ENCODE data around the gene FAM47C.
"Not testable (repeated sequence)": the region's sequence is repeated elsewhere in the genome, so short reads cannot be mapped to it uniquely, and the experiment has no call there.

The FAM47C gene

DNA sequence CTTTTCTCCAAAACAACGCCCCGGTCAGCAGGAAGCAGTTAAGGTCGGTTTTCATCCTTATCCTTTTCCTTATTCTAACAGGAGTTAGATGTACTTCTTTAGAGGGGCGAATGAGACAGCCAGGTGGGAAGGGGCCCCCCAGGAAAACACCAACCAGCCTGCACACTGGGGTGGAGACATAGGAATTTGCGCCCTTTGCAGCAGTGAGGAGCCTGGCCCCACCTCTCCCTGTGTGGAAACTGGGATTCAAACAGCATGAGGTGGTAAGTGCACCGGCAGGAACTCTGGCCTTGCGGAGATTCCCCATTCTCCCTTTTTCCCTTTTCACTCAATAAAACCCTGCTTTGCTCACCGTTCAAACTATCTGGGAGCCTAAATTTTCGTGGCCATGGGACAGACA, 8.0 kb upstream of the FAM47C start:
- no peaks in the 10 kb centered on the region for H3K4me1 ChIP-seq (ENCODE audit: insufficient read depth, low read length, poor library complexity, severe bottlenecking)
- no peaks in the 10 kb centered on the region for H3K9me2 ChIP-seq (replicated peaks; ENCODE audit: low read depth, low read length)
- no peak overlapping the region for H3K4me3 ChIP-seq (ENCODE audit: low read length, poor library complexity, severe bottlenecking)
- TF ChIP-seq CTCF (conservative IDR thresholded peaks at IDR 0.05; ENCODE audit: low read length) = no peak
- no peak for TF ChIP-seq EZH2phosphoT487 (IDR thresholded peaks at IDR 0.05; ENCODE audit: borderline replicate concordance)
- no peaks in the 10 kb centered on the region for H3F3A ChIP-seq (ENCODE audit: low read depth)
- H3K9me3 ChIP-seq (ENCODE audit: insufficient read depth, low read depth, low read length) = no peaks in the 10 kb centered on the region
- H3K36me3 ChIP-seq (ENCODE audit: insufficient read depth, low read length) = no peaks in the 10 kb centered on the region
- no peaks in the 10 kb centered on the region for H4K20me1 ChIP-seq (ENCODE audit: insufficient read depth, low read length, poor library complexity, severe bottlenecking)
- no peaks in the 10 kb centered on the region for H3K27me3 ChIP-seq (ENCODE audit: insufficient read depth, low read length, poor library complexity, severe bottlenecking)
- no peak overlapping the region for H3K4me2 ChIP-seq (ENCODE audit: low read depth, low read length, poor library complexity, severe bottlenecking)
- H2AFZ ChIP-seq (ENCODE audit: low read length) = no peak overlapping the region
- no peak overlapping the region for H3K9ac ChIP-seq (ENCODE audit: low read depth, low read length, poor library complexity, severe bottlenecking)
- no peaks in the 10 kb centered on the region for H3K79me2 ChIP-seq (ENCODE audit: insufficient read depth, low read length)

- no peak for TF ChIP-seq CTCF (conservative IDR thresholded peaks at IDR 0.05; ENCODE audit: low read length)
- no peak for TF ChIP-seq EZH2phosphoT487 (IDR thresholded peaks at IDR 0.05; ENCODE audit: borderline replicate concordance)
- Histone ChIP-seq H3K4me1 (ENCODE audit: insufficient read depth, low read length, poor library complexity, severe bottlenecking) (no peaks in the 10 kb centered on the region), H3K9ac (ENCODE audit: low read depth, low read length, poor library complexity, severe bottlenecking) (no peak overlapping the region), H3K9me3 (ENCODE audit: insufficient read depth, low read depth, low read length) (no peaks in the 10 kb centered on the region), H3K9me2 (replicated peaks; ENCODE audit: low read depth, low read length) (no peaks in the 10 kb centered on the region), H3K4me3 (ENCODE audit: low read length, poor library complexity, severe bottlenecking) (no peak overlapping the region), H3K79me2 (ENCODE audit: insufficient read depth, low read length) (no peaks in the 10 kb centered on the region), H3K4me2 (ENCODE audit: low read depth, low read length, poor library complexity, severe bottlenecking) (no peak overlapping the region), H3K36me3 (ENCODE audit: insufficient read depth, low read length) (no peaks in the 10 kb centered on the region), H3F3A (ENCODE audit: low read depth) (no peaks in the 10 kb centered on the region), H4K20me1 (ENCODE audit: insufficient read depth, low read length, poor library complexity, severe bottlenecking) (no peaks in the 10 kb centered on the region), H2AFZ (ENCODE audit: low read length) (no peak overlapping the region), H3K27me3 (ENCODE audit: insufficient read depth, low read length, poor library complexity, severe bottlenecking) (no peaks in the 10 kb centered on the region)
These were observed 2.3 kb downstream of the FAM47C start for GRCh38 chrX:37010496-37010895.

- H3K79me2 ChIP-seq (ENCODE audit: insufficient read depth, low read length); H3K4me1 ChIP-seq (ENCODE audit: insufficient read depth, low read length, poor library complexity, severe bottlenecking); H2AFZ ChIP-seq (ENCODE audit: low read length); H3K9ac ChIP-seq (ENCODE audit: low read depth, low read length, poor library complexity, severe bottlenecking); H3K4me3 ChIP-seq (ENCODE audit: low read length, poor library complexity, severe bottlenecking); H4K20me1 ChIP-seq (ENCODE audit: insufficient read depth, low read length, poor library complexity, severe bottlenecking); H3K9me2 ChIP-seq (replicated peaks; ENCODE audit: low read depth, low read length); H3K27me3 ChIP-seq (ENCODE audit: insufficient read depth, low read length, poor library complexity, severe bottlenecking); H3K36me3 ChIP-seq (ENCODE audit: insufficient read depth, low read length); H3K9me3 ChIP-seq (ENCODE audit: insufficient read depth, low read depth, low read length); H3F3A ChIP-seq (ENCODE audit: low read depth); H3K4me2 ChIP-seq (ENCODE audit: low read depth, low read length, poor library complexity, severe bottlenecking): not testable (repeated sequence)
These were observed 26.1 kb downstream of the FAM47C start for GRCh38 chrX:37034260-37034659.

GRCh38 chrX:37036674-37037220, 28.6 kb downstream of the FAM47C start:
- not testable (repeated sequence) for H3K9ac ChIP-seq (ENCODE audit: low read depth, low read length, poor library complexity, severe bottlenecking)

DNA sequence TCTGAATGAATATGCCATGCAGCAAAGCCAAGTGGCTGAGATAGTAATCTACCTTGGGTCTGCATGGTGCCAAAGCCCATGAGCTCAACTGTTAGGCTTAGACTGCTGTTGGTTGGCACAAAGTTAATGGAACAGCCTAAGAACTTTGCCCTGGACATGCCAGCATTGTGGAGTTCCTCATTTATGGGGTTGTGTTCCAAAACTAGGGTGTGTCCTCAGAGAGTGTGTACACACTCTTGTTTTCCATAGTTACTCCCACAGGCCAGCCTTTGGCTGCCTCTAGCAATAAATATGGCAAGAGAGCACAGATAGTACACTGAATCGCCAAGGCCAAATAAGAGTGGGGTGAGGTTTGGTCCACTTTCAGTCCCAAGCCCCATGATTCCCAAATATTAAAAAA, 30.6 kb downstream of the FAM47C start:
- H3K4me2 ChIP-seq (ENCODE audit: low read depth, low read length, poor library complexity, severe bottlenecking); H3K9me3 ChIP-seq (ENCODE audit: insufficient read depth, low read depth, low read length); H3K79me2 ChIP-seq (ENCODE audit: insufficient read depth, low read length); H2AFZ ChIP-seq (ENCODE audit: low read length); H3K9ac ChIP-seq (ENCODE audit: low read depth, low read length, poor library complexity, severe bottlenecking); H3K36me3 ChIP-seq (ENCODE audit: insufficient read depth, low read length); H3K4me3 ChIP-seq (ENCODE audit: low read length, poor library complexity, severe bottlenecking); H3K9me2 ChIP-seq (replicated peaks; ENCODE audit: low read depth, low read length); H4K20me1 ChIP-seq (ENCODE audit: insufficient read depth, low read length, poor library complexity, severe bottlenecking); H3F3A ChIP-seq (ENCODE audit: low read depth); H3K27me3 ChIP-seq (ENCODE audit: insufficient read depth, low read length, poor library complexity, severe bottlenecking); H3K4me1 ChIP-seq (ENCODE audit: insufficient read depth, low read length, poor library complexity, severe bottlenecking): not testable (repeated sequence)

More at GRCh38 chrX:37036674-37037220, 28.6 kb downstream of the FAM47C start:
- not testable (repeated sequence) for H3K9me2 ChIP-seq (replicated peaks; ENCODE audit: low read depth, low read length); H3K36me3 ChIP-seq (ENCODE audit: insufficient read depth, low read length); H3K27me3 ChIP-seq (ENCODE audit: insufficient read depth, low read length, poor library complexity, severe bottlenecking); H4K20me1 ChIP-seq (ENCODE audit: insufficient read depth, low read length, poor library complexity, severe bottlenecking); H3K79me2 ChIP-seq (ENCODE audit: insufficient read depth, low read length); H3K4me3 ChIP-seq (ENCODE audit: low read length, poor library complexity, severe bottlenecking); H3K4me1 ChIP-seq (ENCODE audit: insufficient read depth, low read length, poor library complexity, severe bottlenecking); H3K9me3 ChIP-seq (ENCODE audit: insufficient read depth, low read depth, low read length); H3F3A ChIP-seq (ENCODE audit: low read depth); H2AFZ ChIP-seq (ENCODE audit: low read length); H3K4me2 ChIP-seq (ENCODE audit: low read depth, low read length, poor library complexity, severe bottlenecking)

- not testable (repeated sequence) for H3K27me3 ChIP-seq (ENCODE audit: insufficient read depth, low read length, poor library complexity, severe bottlenecking); H3K9me2 ChIP-seq (replicated peaks; ENCODE audit: low read depth, low read length); H2AFZ ChIP-seq (ENCODE audit: low read length); H4K20me1 ChIP-seq (ENCODE audit: insufficient read depth, low read length, poor library complexity, severe bottlenecking); H3K79me2 ChIP-seq (ENCODE audit: insufficient read depth, low read length); H3K9me3 ChIP-seq (ENCODE audit: insufficient read depth, low read depth, low read length); H3K4me2 ChIP-seq (ENCODE audit: low read depth, low read length, poor library complexity, severe bottlenecking); H3K4me3 ChIP-seq (ENCODE audit: low read length, poor library complexity, severe bottlenecking); H3K4me1 ChIP-seq (ENCODE audit: insufficient read depth, low read length, poor library complexity, severe bottlenecking); H3K9ac ChIP-seq (ENCODE audit: low read depth, low read length, poor library complexity, severe bottlenecking); H3K36me3 ChIP-seq (ENCODE audit: insufficient read depth, low read length); H3F3A ChIP-seq (ENCODE audit: low read depth)
These were observed 35.1 kb downstream of the FAM47C start for GRCh38 chrX:37042956-37043885.

Data from Loucy (cell line).